ENCODE results near the gene LIPK.

DNA sequence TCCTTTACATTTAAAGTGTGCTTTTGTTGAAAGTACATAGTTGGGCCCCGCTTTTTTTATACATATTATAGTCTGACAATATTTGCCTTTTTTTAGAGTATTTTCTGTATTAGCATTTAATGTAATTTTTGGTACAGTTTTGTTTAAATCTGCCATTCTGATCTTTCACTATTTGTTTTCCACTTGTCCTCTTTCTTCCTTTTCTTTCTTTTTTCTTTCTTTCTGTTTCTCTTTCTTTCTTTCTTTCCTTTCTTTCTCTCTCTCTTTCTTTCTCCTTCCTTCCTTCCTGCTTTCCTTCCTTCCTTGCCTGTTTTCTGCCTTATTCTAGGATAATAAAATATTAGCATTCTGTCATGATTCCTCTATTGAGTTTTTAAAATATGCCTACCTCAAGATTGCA is 9.5 kb downstream of the LIPK start:
- no peak for TF ChIP-seq POLR2A (IDR thresholded peaks at IDR 0.05; ENCODE audit: low read depth)
- no peak for TF ChIP-seq POLR2AphosphoS5 (IDR thresholded peaks at IDR 0.05)
- TF ChIP-seq EP300 (IDR thresholded peaks at IDR 0.05): no peak
